GM23338 (cell line): ENCODE results near the gene EFCAB8.

Experiments used
- POLR2AphosphoS5 ChIP-seq: IDR thresholded peaks from 2 replicates; pipeline ENCODE4 v1.6.1; 2016; ENCODE audit warnings: antibody characterized with exemption, low read depth
- TF ChIP-seq, protein P1 (sequence below), 2 experiments: fragments of 200-600 bp in 1 of 2; sonication (generic) in 1 of 2; conservative IDR thresholded peaks; 2 replicates each; pipeline versions ENCODE4 v1.5.1 to v1.6.1; 2016 to 2017; ENCODE audit warnings: antibody characterized with exemption in 2 of 2, low read depth in 2 of 2, mild to moderate bottlenecking in 2 of 2, moderate library complexity in 1 of 2
- TF ChIP-seq, protein P2 (sequence below): IDR thresholded peaks from one replicate; pipeline ENCODE4 v1.6.1; 2018; ENCODE audit warnings: antibody characterized with exemption; ENCODE audit not compliant: unreplicated experiment

DNA sequence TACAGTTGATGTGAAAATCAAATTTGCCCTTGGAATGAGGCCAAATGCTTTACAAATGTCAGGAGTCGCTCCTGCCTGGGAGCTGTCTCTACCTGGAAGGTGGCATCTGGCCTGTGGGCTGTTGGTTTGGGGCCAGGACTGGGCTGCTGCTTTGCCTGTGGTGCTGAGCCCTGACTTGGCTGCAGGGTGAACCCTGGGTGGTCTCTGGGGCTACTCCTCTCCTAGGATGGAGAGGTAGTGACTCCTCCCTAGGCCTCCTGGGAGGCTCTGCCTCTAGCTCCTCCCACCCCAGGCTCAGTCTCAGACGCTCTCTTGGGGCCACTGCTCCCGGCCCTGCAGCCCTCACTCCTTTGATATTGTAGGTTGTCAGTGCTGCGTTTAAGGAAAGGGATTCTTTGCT is 47.5 kb downstream of the EFCAB8 start:
- TF ChIP-seq, protein P1, sequence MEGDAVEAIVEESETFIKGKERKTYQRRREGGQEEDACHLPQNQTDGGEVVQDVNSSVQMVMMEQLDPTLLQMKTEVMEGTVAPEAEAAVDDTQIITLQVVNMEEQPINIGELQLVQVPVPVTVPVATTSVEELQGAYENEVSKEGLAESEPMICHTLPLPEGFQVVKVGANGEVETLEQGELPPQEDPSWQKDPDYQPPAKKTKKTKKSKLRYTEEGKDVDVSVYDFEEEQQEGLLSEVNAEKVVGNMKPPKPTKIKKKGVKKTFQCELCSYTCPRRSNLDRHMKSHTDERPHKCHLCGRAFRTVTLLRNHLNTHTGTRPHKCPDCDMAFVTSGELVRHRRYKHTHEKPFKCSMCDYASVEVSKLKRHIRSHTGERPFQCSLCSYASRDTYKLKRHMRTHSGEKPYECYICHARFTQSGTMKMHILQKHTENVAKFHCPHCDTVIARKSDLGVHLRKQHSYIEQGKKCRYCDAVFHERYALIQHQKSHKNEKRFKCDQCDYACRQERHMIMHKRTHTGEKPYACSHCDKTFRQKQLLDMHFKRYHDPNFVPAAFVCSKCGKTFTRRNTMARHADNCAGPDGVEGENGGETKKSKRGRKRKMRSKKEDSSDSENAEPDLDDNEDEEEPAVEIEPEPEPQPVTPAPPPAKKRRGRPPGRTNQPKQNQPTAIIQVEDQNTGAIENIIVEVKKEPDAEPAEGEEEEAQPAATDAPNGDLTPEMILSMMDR (conservative IDR thresholded peaks at IDR 0.05; ENCODE audit: low read depth in 2 of 2): no peak
- TF ChIP-seq, protein P2, sequence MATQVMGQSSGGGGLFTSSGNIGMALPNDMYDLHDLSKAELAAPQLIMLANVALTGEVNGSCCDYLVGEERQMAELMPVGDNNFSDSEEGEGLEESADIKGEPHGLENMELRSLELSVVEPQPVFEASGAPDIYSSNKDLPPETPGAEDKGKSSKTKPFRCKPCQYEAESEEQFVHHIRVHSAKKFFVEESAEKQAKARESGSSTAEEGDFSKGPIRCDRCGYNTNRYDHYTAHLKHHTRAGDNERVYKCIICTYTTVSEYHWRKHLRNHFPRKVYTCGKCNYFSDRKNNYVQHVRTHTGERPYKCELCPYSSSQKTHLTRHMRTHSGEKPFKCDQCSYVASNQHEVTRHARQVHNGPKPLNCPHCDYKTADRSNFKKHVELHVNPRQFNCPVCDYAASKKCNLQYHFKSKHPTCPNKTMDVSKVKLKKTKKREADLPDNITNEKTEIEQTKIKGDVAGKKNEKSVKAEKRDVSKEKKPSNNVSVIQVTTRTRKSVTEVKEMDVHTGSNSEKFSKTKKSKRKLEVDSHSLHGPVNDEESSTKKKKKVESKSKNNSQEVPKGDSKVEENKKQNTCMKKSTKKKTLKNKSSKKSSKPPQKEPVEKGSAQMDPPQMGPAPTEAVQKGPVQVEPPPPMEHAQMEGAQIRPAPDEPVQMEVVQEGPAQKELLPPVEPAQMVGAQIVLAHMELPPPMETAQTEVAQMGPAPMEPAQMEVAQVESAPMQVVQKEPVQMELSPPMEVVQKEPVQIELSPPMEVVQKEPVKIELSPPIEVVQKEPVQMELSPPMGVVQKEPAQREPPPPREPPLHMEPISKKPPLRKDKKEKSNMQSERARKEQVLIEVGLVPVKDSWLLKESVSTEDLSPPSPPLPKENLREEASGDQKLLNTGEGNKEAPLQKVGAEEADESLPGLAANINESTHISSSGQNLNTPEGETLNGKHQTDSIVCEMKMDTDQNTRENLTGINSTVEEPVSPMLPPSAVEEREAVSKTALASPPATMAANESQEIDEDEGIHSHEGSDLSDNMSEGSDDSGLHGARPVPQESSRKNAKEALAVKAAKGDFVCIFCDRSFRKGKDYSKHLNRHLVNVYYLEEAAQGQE: no peak
- no peak for TF ChIP-seq POLR2AphosphoS5
